ENCODE data around the gene PCDHGA1.

DNA sequence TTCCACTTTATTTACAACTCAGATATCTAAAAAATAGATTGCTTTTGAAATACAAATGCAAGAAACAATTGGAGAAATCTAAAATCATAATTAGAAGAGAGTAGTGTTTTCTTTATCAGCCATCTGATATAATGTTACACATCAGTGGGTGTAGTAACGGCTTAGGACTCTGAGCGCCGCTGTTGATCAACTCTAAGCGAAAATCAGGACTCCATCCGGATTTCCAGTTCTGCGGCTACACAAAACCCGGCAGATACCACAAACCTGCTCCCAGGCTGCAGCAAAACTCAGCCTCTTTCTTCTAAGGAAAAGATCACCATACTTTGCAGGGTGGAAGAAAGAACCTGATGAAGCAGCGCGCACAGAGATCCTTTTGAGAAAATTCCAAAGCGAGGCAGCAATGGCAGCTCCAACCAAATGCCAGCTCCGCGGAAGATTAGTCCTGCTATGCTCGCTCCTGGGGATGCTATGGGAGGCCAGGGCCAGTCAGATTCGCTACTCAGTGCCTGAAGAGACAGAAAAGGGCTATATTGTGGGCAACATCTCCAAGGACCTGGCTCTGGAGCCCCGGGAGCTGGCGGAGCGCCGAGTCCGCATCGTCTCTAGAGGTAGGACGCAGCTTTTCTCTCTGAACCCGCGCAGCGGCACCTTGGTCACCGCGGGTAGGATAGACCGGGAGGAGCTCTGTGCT, 72.4 kb downstream of the PCDHGA1 start, which contains the start of gene PCDHGA9:
- TF ChIP-seq, protein P1, sequence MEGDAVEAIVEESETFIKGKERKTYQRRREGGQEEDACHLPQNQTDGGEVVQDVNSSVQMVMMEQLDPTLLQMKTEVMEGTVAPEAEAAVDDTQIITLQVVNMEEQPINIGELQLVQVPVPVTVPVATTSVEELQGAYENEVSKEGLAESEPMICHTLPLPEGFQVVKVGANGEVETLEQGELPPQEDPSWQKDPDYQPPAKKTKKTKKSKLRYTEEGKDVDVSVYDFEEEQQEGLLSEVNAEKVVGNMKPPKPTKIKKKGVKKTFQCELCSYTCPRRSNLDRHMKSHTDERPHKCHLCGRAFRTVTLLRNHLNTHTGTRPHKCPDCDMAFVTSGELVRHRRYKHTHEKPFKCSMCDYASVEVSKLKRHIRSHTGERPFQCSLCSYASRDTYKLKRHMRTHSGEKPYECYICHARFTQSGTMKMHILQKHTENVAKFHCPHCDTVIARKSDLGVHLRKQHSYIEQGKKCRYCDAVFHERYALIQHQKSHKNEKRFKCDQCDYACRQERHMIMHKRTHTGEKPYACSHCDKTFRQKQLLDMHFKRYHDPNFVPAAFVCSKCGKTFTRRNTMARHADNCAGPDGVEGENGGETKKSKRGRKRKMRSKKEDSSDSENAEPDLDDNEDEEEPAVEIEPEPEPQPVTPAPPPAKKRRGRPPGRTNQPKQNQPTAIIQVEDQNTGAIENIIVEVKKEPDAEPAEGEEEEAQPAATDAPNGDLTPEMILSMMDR (conservative IDR thresholded peaks at IDR 0.05; ENCODE audit: low read depth, low read length), result peak; percentile 43
- TF ChIP-seq POLR2A (IDR thresholded peaks at IDR 0.05; ENCODE audit: low read depth, low read length), result no peak
- no peak for TF ChIP-seq USF2 (IDR thresholded peaks at IDR 0.05; ENCODE audit: low read depth, low read length)
- TF ChIP-seq MXI1 (IDR thresholded peaks at IDR 0.05; ENCODE audit: borderline replicate concordance, low read depth, low read length), result no peak
